ENCODE data around the gene USP38. TPM values are rescaled to one million over a fixed set of nuclear protein-coding genes. Genes with fewer than 3 reads are reported as not detected.
"Not testable (repeated sequence)": the region's sequence is repeated elsewhere in the genome, so short reads cannot be mapped to it uniquely, and the experiment has no call there.

The USP38 gene
- polyA plus RNA-seq, 3 donors: 23.5 to 24.3 (median 24.0) TPM

DNA sequence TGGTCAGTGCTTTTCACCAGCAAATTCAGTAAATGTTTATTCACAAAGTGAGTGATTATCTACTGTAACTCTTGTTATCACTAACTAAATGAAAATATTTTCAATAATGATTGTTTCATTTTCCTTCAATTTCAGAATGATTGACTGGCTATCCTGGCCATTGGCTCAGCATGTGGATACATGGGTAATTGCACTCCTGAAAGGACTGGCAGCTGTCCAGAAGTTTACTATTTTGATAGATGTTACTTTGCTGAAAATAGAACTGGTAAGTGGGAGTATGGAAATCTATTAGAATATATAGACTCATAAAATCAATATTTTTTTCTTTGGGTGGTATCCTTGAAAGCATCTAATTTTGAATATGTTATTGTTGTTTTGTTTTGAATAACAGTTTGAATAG is 10.9 kb downstream of the USP38 start:
- no peak for DNase-seq

DNA sequence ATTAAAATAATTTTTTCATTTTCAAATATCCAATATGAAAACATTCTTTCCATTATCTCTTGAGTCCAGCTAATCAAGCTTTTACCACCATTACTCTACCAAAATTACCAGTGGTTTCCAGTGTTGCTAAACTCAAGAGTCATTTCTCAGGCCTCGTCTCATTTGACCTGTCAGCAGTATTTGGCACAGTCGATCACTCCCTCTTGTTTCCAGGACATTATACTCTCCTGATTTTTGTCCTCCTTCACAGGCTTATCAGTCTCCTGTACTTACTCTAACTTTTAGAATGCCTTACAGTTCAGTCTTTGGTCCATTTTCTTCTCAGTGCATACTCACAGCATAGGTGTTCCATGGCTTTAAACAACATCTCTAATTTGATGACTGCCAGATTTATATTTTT is 11.6 kb downstream of the USP38 start:
- no peak for DNase-seq

DNA sequence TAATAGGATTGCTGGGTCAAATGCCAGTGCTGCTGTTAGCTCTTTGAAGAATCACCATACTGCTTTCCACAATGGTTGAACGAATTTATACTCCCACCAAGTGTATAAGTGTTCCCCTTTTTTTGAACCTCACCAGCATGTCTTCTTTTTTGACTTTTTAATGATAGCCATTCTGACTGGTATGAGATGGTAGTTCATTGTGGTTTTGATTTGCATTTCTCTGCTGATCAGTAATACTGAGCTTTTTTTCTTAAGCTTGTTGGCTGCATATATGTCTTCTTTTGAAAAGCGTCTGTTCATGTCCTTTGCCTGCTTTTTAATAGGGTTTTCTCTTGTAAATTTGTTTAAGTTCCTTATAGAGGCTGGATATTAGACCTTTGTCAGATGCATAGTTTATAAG is 14.8 kb downstream of the USP38 start:
- no peak for DNase-seq

DNA sequence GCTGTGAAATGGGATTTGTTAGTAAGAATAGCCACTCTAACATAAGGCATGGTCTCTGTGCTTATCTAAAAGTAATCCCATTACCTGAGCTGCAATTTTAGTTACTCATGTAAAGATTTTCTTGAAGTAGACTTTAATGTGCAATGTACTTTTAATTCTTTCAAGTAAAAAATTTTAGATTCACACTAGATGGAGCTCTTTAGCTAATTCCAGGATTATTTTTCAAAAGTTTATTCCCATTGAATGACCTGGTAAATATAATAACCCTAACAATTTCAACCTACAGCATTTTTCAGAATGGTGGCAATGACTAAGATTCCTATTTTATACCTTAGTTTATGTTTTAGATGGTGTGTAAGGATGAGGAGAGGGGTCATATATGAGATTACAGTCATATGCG is 18.1 kb downstream of the USP38 start:
- DNase-seq: no peak

DNA sequence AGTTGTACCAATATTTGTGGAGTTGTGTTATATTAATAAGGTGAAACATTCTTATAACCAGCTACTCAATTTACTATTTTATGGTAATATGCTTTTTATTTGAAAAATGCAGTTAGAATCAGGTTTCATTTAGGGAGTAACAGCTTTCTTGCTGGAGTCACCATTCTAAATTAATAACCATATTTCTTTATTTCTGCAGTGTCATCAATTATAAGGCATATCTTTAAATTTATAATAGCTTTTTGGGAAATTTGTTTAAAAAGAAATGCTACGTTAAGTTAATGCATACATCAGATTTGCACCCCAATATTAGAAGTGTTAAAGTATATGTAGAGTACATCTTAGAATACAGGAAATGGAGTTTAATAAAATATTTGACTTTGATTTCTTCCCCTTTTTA is 18.9 kb downstream of the USP38 start:
- DNase-seq: no peak

DNA sequence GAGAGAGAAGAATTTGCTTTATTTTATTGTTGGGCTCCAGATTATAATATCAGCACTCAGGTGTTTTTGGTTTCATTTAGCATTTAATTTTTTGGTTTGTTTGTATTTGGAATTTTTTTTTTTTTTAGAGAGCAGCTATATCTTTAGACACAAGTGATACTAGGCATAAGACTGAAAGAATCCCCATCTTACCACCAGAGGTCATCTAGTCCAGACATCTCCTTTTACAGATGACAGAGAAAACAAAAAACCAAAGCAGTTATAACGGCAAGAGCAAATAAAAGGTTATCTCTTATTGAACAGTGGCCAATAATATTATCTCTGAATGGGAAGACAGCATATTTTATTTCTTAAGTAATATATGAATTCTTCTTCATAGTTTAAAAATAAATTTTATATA is 22.8 kb downstream of the USP38 start:
- no peak for DNase-seq

DNA sequence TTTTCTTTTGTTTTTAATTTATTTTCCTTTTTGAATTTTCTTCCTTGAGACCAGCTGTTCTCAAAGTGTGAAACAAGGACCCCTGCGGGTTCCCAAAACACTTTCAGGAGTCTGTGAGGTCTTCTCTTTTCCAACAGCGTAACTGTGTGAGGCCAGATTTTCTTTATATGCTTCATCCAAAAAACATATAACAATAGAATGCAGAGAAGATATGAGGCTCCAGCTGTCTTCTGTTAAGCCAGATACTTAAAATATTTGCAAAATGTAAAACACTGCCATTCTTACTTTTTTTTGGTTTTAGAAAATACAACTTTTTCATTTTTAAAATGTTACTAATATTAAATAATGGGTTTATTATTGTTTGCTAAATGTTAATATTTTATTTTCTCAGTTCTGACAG is 27.8 kb downstream of the USP38 start:
- DNase-seq: peak; percentile 1

DNA sequence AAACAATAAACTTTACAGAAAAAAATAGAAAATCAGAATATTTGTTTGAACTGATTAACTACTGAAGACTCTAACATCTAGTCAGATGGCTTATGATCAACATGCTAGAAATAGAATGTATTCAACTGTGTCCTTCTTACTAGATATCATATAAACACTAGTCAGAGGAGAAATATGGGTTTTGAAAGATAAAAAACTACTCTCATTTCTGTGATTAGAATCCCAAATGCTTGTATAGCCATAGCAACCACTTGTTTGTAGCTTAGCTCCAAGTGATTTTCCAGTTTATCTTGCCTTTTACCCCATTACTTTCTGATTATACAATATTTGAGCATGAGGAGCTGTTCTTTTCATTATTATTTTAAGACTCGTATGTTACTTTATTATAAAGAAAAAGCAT is 31.2 kb downstream of the USP38 start:
- no peak for DNase-seq

DNA sequence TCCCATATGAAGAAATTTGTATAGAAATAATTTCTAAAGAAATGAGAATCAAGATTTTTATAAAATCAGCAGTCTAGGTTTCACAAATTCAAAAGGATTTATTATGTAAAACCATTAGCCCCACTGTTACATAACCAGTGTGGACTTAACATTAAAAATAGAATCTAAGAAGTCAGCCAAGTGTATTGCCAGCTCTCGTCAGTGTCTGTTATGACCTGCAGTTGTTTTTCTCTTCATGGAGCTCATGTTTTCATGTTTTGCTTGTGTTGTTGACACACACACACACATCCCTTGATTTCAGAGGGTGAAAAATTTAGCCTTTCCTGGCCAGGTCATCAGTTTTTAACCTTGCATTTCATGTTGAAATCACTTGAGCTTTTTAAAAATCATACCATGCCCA is 39.5 kb downstream of the USP38 start:
- no peak for DNase-seq

DNA sequence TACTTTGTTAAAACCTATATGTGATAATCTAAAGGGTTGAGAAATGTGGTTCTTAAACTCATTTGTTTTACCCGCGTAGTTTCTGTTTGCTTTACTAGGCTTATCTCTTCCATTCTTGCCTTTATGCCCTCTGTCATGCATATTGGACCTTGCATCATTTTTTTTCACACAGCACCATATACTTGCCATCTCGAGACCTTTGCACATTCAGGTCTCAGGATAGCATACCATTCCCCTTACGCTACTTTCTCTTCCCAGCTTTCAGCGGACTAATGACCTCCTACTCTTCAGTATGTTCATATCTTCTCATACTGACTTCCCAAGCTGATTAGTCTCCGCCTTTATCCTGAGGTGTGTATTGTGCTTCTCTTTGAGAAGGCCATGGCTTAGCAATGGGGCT is 40.5 kb downstream of the USP38 start:
- DNase-seq: no peak

DNA sequence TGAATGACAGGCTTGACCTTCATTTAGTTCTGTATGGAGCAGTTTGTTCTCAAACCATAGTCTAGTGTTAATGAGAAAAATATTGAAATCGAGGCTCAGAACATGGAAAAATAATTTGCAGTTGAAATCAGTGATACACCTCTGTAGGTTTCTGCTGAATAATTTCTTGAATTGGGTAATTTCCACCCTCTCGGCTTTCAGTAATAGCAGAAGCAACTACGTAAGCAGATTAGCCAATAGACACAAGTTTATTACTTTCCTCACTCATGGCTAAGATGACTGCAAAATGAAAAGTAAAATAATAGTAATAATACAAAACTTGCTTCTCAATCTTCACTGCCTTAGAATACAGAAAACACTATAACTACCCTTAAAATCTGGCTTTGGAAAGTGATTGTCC is 46.0 kb downstream of the USP38 start:
- no peak for DNase-seq

DNA sequence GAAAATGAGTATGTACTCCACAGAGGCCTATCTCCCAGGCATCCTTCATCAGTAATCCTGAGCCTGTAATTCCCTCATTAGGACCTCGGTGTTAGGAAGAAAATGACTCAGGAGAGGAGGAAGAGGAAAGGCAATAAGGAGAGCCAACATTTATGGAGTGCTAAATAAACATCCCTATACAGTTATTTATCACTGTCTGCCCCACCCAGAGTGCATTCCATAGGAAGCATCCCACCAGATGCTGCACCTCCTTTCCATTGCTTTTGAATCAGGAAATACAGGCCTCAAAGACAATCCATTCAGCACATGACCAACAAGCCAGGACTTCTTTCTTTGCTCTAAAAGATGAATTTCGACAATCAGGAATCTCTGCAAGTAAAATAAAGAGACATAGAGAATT is 47.6 kb downstream of the USP38 start:
- DNase-seq: no peak

DNA sequence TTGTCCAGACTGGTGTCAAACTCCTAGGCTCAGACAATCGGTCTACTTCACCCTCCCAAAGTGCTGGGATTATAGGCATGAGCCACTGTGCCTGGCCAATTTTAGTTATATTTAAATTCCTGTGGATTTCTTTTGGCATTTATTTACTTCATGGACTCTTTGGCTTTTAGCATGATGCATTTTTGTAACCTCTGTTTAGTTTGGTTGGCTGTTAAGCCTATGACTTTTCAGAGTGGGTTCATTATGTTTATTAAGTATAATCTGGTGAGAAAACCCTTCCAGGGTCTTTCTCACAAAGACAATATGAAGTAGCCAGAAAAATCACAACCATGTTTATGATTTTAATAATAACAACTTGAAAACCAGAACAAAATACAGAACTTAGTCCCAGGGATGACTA is 49.4 kb downstream of the USP38 start:
- no peak for DNase-seq

DNA sequence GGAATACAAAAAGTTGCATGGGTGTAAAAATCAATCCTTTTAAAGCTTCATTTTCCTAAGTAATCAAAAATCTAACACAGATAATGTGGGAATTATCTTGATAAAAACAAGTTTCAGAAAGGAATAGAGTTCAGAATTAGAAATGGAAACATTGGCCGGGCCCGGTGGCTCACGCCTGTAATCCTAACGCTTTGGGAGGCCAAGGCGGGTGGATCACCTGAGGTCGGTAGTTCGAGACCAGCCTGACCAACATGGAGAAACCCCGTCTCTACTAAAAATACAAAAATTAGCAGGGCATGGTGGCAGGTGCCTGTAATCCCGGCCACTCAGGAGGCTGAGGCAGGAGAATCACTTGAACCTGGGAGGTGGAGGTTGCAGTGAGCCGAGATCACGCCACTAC is 52.5 kb downstream of the USP38 start:
- DNase-seq: not testable (repeated sequence)

DNA sequence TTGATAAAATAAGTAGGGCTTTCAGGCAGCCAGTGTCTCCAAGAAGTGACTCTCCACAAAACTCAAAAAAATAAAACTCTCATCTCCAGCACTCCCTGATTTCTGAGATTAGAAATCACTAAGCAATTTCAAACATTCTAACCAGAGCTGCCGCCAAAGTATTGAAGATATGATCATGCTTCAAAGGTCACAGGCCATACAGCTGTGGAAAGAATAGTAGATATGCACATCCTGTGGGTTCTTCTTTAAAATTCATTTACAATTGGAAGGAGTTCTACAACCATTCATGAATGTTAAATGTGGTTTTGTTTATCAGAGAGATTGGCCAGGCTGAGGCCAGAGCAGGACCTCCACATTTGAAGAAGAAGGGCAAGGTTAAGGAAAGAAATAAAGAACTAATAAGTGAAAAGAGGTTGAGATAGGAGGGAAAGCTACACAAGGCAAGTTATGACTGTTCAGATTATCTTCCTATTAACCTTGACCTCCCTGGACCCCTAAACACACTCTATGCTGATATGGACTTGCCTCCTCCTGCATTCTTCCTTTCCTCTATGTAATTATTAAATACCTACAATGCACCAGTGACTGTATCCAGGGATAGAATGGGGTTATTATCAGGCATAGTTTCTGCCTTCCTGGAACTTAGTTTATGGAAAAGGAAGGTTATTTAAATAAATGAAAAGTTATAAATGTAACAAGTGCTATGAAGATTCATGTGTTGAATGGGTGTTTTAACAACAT is 56.4 kb downstream of the USP38 start:
- no peak for DNase-seq

DNA sequence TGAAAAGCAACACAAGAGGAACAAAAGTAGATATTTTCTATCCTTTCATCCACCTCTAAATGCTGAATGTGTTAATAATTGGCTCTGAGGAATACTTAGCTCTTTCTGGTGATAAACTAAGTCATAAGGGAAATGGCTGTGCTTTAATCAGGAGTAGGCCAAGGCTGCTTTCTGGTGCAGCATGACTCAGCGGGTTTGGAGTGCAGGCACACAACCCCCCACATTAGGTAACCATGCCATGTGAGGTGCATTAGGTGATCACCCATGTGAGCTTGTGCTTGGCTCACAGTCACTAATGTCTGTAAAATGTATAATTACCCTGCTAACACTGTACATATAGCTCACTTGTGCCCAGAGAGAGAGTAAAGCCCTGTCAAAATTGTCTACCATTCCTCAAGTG is 57.2 kb downstream of the USP38 start:
- no peak for DNase-seq

DNA sequence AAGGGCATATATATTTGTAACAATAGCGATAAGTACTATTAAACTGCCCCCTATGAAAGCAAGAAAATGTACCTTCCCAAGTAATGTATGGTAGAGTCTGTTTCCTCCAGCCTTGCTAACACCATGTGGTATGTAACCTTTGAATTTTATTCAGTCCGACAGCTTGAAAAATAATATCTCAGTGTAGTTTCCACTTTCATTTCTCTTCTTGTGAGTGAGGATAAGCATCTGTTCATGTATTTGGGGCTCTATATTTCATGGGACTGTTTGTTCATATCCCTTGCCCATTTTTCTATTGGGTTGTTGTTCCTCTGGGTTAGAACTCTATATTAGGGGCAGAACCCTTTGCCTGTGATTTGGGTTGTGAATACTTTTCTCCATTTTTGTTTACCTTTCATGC is 58.3 kb downstream of the USP38 start:
- DNase-seq: no peak

DNA sequence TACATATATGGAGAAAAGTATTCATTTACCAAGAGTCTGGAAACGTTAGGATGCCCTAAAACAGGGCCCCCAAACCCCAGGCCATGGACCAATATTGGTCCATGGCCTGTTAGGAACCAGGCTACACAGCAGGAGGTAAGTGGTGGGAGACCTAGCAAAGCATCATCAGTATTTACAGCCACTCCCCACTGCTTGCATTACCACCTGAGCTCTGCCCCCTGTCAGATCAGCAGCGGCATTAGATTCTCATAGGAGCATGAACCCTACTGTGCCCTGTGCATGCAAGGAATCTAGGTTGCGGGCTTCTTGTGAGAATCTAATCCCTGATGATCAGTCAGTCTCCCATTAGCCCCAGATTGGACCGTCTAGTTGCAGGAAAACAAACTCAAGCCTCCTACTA is 62.3 kb downstream of the USP38 start:
- no peak for DNase-seq

DNA sequence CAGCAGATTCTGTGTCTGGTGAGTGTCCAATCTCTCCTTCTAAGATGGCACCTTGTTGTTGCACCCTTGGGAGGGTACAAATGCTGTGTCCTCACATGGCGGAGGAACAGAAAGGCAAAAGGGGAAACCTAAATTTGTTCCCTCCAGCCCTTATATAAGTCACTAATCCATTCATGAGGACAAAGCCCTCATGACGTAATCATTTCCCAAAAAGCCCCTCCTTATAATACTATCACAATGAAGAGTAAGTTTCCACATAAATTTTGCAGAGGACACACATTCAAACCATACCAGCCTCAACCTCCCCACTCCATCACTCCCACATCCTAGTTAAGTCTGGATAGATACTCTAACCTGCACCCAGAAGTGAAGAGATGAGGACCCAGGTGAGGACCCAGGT is 63.1 kb downstream of the USP38 start:
- DNase-seq: no peak

DNA sequence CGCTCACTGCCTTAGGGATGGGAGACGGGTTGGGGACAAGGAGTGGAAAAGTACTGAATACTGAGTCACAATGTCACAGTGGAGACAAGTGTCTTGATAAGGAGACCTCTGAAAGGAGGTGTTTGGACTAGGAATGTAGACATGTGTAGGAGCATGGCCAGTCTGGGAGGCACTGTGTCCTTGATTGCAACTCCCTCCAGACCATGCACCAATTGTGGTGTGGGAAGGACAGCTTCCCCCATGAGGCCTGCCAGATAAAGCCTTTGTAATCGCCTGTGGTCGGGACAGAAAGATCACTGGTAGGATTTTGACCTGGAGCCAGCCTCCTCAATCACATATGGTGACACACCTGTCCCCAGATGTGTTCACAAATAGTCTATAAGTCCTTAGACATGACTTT is 64.1 kb downstream of the USP38 start:
- DNase-seq: no peak

DNA sequence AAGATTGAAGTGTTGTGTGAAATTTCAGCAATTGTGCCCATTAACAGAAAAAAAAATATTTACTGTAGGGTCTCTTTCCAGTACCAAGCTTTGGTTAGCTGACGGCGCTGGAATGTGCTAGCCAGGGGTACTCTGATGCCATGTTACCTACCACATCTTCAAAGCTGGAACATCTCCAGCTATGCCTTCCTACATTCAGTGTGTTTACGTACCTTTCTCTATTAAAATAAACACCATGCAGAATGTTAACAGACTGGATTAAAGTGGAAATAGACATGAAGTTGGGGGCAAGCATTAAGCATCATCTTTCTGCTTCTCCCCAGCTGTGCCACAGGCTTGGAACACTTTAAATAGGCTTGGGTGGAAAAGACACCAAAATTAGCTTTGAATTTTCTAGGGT is 65.9 kb downstream of the USP38 start:
- no peak for DNase-seq

DNA sequence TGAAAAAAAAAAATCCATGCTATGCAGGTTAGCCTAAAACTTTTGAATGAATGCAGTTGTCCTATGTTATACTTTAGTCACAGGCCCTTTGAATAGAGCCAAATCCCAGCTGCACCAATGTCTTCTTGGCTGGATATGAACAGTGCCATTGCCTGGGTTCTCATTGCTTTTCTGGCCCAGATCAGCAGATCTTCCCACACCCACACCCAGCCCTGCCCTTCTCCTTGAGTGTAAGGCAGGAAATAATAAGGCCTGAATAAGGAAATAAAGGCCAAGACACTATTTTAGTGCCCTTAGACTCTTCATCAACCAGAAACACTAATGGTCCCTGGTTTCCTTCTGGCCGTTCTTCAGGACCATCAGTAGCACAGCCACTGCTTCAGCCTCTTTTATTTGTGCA is 66.6 kb downstream of the USP38 start:
- no peak for DNase-seq

DNA sequence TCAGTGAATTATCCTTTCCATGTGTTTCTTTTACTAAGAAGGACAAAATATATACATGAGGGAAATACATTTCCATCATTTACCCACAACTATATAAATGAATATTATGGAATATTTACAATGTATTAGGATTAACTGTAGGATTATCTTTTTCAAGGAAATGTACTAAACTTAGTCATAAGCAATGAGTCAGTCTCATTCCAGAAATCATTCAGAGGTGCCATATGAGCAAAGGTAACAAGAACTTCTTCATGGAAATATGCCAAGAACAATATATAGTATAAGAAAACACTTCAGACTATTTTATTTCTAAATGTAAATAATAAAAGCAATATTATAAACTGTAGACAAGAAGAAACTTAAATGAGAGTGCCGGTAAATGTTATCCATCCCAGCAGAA is 67.1 kb downstream of the USP38 start:
- DNase-seq: no peak

DNA sequence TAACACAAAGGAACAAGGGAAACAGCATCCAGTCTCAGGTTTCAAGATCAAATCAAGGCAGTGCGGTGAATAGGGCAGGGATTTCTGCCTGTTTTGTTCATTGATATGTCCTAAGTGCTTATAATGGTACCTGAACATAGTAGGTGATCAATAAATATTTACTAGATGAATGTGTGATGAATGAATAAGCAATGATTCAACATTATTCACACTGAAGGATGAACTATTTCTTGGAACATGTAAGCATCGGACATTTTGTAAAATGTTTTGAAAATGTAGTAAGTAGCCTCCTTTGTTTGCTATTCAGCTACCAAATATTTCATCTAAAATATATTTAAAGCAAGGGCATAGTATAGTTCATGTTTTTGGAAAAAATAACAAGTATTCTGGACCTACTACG is 67.8 kb downstream of the USP38 start:
- no peak for DNase-seq

DNA sequence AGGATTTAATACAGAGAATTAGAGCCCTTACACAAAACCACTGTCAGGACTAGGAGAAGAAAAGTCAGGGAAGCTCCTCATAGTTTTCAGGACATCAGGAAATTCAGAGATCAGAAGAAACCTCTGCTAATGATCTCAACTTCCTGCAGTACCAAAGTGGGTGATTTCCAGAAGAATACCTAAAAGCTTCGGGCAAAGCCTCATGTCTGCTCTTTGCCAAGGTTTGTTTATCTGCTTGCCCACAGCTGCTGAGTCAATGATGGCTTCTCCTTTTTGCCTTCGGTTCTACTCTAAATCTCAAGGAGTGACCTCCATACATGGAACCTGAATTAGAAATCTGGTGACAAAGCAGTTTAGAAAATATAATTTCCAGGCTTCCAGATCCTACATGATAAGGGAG is 68.4 kb downstream of the USP38 start:
- DNase-seq: no peak

Measured in renal pelvis (tissue), 4 donors.